Measurements from ENCODE around the gene SFMBT2. TPM values are rescaled to one million over a fixed set of nuclear protein-coding genes. Genes with fewer than 3 reads are reported as not detected.
"Not testable (repeated sequence)": the region's sequence is repeated elsewhere in the genome, so short reads cannot be mapped to it uniquely, and the experiment has no call there.

SFMBT2 gene
- total and polyA plus RNA-seq, 10 of the 15 experiments (the other 5 are each of a cell fraction or from before 2014, with no cell fraction given), result 2.8 to 29.6 (median 15.1) TPM

GRCh38 chr10:7397049-7398035 is 13.5 kb downstream of the SFMBT2 start (continued):
- TF ChIP-seq KAT2A (conservative IDR thresholded peaks at IDR 0.05; ENCODE audit: control insufficient read depth, low read depth, low read length) (no peak), DPF2 (IDR thresholded peaks at IDR 0.05) (no peak), RCOR1 (conservative IDR thresholded peaks at IDR 0.05; ENCODE audit: low read depth, low read length) (no peak), MEF2B (IDR thresholded peaks at IDR 0.05; ENCODE audit: partially characterized antibody, poor library complexity, severe bottlenecking) (no peak), CHD2 (IDR thresholded peaks at IDR 0.05; ENCODE audit: borderline replicate concordance, low read depth, low read length) (no peak), TCF3 (IDR thresholded peaks at IDR 0.05; ENCODE audit: borderline replicate concordance, insufficient read depth, low read depth, low read length) (no peak), NFYA (IDR thresholded peaks at IDR 0.05; ENCODE audit: borderline replicate concordance, low read depth, low read length) (no peak), NFXL1 (IDR thresholded peaks at IDR 0.05; ENCODE audit: borderline replicate concordance) (no peak), CREM (IDR thresholded peaks at IDR 0.05; ENCODE audit: low read depth) (no peak), ZSCAN29 (IDR thresholded peaks at IDR 0.05) (no peak), RELA (IDR thresholded peaks at IDR 0.05; ENCODE audit: borderline replicate concordance, partially characterized antibody) (no peak), CHD4 (IDR thresholded peaks at IDR 0.05) (no peak), RB1 (IDR thresholded peaks at IDR 0.05; ENCODE audit: borderline replicate concordance) (no peak)

DNA sequence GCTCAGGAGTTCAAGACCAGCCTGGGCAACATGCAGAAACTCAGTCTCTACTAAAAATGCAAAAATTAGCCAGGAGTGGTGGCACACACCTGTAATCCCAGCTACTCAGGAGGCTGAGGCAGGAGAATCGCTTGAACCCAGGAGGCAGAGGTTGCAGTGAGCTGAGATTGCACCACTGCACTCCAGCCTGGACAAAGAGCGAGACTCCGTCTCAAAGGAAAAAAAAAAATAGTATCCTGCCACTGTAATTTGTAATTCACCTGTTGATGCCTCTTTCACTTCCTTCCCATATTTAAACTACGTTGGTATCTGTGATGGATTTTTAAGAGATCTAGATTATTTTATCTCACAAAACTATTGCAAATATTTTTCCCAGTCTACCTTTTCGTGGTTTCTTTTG is 18.5 kb downstream of the SFMBT2 start:
- H2AFZ ChIP-seq (ENCODE audit: control insufficient read depth, low read depth, low read length); RAD21 ChIA-PET (ENCODE audit: unreplicated experiment); BruUV-seq (replicated peaks); H3K9me3 ChIP-seq (replicated peaks; ENCODE audit: control insufficient read depth, insufficient read depth, low read length); POLR2A ChIA-PET; H3K4me3 ChIP-seq; H3K36me3 ChIP-seq (ENCODE audit: control insufficient read depth in 2 of 2, insufficient read depth in 2 of 2, low read length in 1 of 2); H3K27me3 ChIP-seq (replicated peaks in 1 of 2; ENCODE audit: control insufficient read depth in 2 of 2, insufficient read depth in 2 of 2, low read length in 1 of 2); H3K9ac ChIP-seq (ENCODE audit: control insufficient read depth, insufficient read depth, low read length); FAIRE-seq; H4K20me1 ChIP-seq (ENCODE audit: control insufficient read depth, insufficient read depth); intact Hi-C loops (cut with micrococcal nuclease; ENCODE audit: unreplicated experiment); H3K27ac ChIP-seq (ENCODE audit: control insufficient read depth, insufficient read depth); ATAC-seq; H3K4me2 ChIP-seq (ENCODE audit: control insufficient read depth, insufficient read depth); DNase-seq (ENCODE audit: low read depth, low spot score); SMC1A ChIA-PET (ENCODE audit: uncharacterized antibody, unreplicated experiment); in situ Hi-C loops (cut with MboI): not testable (repeated sequence)
- 79% methylated on average over 5 of the region's 5 CpGs for WGBS (ENCODE audit: insufficient coverage, insufficient replicate concordance, low lambda C conversion rate, missing lambda C conversion rate)
- peaks cover 16% of the 10 kb centered on the region for H3K4me1 ChIP-seq (ENCODE audit: control insufficient read depth, insufficient read depth, low read length)
- peaks cover 87% of the 10 kb centered on the region for H3K79me2 ChIP-seq (ENCODE audit: control insufficient read depth, insufficient read depth, low read length)
- CTCF ChIA-PET, result interaction anchor here (0.6 kb wide), 1 partner anchor 97 kb away, joined by 3 read pairs; no protein-coding TSS in a partner anchor
